ENCODE results near the gene COPG1. TPM values are rescaled to one million over a fixed set of nuclear protein-coding genes. Genes with fewer than 3 reads are reported as not detected.

COPG1 gene
- total and polyA plus RNA-seq, 9 of the 15 experiments (the other 6 are each of a cell fraction or from before 2014, with no cell fraction given), result 40.3 to 105 (median 62.4) TPM

DNA sequence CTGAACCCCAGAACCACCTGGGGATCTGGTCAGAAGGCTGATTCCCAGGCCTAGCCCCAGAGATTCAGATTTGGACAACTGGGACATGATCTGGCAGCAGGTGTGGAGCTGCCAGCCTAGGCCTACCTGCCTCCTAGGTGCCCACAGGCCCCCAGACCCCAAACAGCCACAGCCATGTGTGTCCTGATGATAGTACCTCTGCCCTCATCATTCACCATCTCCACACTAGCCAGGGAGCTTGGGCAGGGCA is 63.9 kb downstream of the COPG1 start:
- ChIA-PET CTCF (ENCODE audit: low intra/inter-chr PET ratio) (no interaction called here), POLR2A (interaction anchor here (0.7 to 2.3 kb wide), 3 partner anchors 8 to 207 kb away, joined by 3 to 10 read pairs (median 4); no protein-coding TSS in a partner anchor)
- BruUV-seq (replicated peaks), result no TSS peak
- peak overlapping the region in 1 of 2 experiments; percentile 100; a peak in 2 of 4 replicates for H3K9ac ChIP-seq (ENCODE audit: insufficient read depth in 1 of 2, low read depth in 2 of 2, low read length in 2 of 2)
- DNase-seq (ENCODE audit: extremely low read depth in 1 of 4, low spot score in 3 of 4) (no peak), FAIRE-seq (no peak), ATAC-seq (no peak)
- no peaks in the 10 kb centered on the region for H3K36me3 ChIP-seq (ENCODE audit: control insufficient read depth, insufficient read depth, low read length)
- 0 out of 3 replicates have a peak overlapping the region, but pooled peaks have one; percentile 22 for H3K27ac ChIP-seq (ENCODE audit: extremely low read depth, low read depth, low read length)
- H3K27me3 ChIP-seq (ENCODE audit: control insufficient read depth in 2 of 2, insufficient read depth in 2 of 2, low read length in 2 of 2), result no peaks in the 10 kb centered on the region
- H3K9me3 ChIP-seq (replicated peaks; ENCODE audit: control insufficient read depth, insufficient read depth, low read depth, low read length), result no peaks in the 10 kb centered on the region
- in situ Hi-C loops (cut with MboI) (no loop called here), intact Hi-C loops (cut with micrococcal nuclease) (no loop called here)
- TF ChIP-seq KDM5B (IDR thresholded peaks at IDR 0.05; ENCODE audit: insufficient replicate concordance, low read depth, low read length) (peak; percentile 18), POLR2G (IDR thresholded peaks at IDR 0.05; ENCODE audit: low read depth, low read length) (peak; percentile 68; the same call in 1 of the 2 replicates), MCM3 (IDR thresholded peaks at IDR 0.05) (no peak), SMARCE1 (IDR thresholded peaks at IDR 0.05) (no peak), SIRT6 (IDR thresholded peaks at IDR 0.05; ENCODE audit: low read depth, low read length) (no peak), TCF7 (IDR thresholded peaks at IDR 0.05; ENCODE audit: borderline replicate concordance) (no peak), ZNF395 (CRISPR knock-in tag; IDR thresholded peaks at IDR 0.05) (no peak), KLF16 (IDR thresholded peaks at IDR 0.05) (no peak), RBFOX2 (IDR thresholded peaks at IDR 0.05; ENCODE audit: low read depth, low read length) (peak; percentile 51), SP1 (CRISPR knock-in tag; IDR thresholded peaks at IDR 0.05) (no peak; the same call in 1 of the 2 replicates), ZNF12 (CRISPR knock-in tag; IDR thresholded peaks at IDR 0.05) (no peak), ZFP30 (CRISPR knock-in tag; IDR thresholded peaks at IDR 0.05; ENCODE audit: borderline replicate concordance) (no peak), BRF1 (IDR thresholded peaks at IDR 0.05; ENCODE audit: borderline replicate concordance, extremely low read depth, insufficient read length) (no peak)
- TF ChIP-seq, protein P1, sequence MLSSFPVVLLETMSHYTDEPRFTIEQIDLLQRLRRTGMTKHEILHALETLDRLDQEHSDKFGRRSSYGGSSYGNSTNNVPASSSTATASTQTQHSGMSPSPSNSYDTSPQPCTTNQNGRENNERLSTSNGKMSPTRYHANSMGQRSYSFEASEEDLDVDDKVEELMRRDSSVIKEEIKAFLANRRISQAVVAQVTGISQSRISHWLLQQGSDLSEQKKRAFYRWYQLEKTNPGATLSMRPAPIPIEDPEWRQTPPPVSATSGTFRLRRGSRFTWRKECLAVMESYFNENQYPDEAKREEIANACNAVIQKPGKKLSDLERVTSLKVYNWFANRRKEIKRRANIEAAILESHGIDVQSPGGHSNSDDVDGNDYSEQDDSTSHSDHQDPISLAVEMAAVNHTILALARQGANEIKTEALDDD (IDR thresholded peaks at IDR 0.05), result no peak
- H3K79me2 ChIP-seq (ENCODE audit: control insufficient read depth, insufficient read depth, low read length), result peaks cover 17% of the 10 kb centered on the region
- H3K4me1 ChIP-seq (replicated peaks in 1 of 2; ENCODE audit: control insufficient read depth in 2 of 2, insufficient read depth in 2 of 2, low read length in 2 of 2), result peaks cover 18 to 35% of the 10 kb centered on the region in 2 experiments; a peak in 4 of 5 replicates
- no peaks in the 10 kb centered on the region for H3K9me1 ChIP-seq (ENCODE audit: control insufficient read depth, insufficient read depth, low read length)
- H3K4me3 ChIP-seq, result no peak overlapping the region
- peaks cover 5% of the 10 kb centered on the region; the same call in 1 of the 2 replicates for H4K20me1 ChIP-seq (replicated peaks; ENCODE audit: control insufficient read depth, insufficient read depth, low read length)
- no peak overlapping the region for H3K4me2 ChIP-seq (ENCODE audit: insufficient read depth, low read length)
- H2AFZ ChIP-seq (ENCODE audit: low read depth, low read length), result no peak overlapping the region

Data from K562 (cell line).